K562 (cell line): ENCODE results near the gene AAGAB. TPM values are rescaled to one million over a fixed set of nuclear protein-coding genes. Genes with fewer than 3 reads are reported as not detected.

Source experiments
- ATAC-seq: fragments of 200-7000 bp; cut with Tn5 transposase; 3 replicates; pipeline ENCODE4 v1.9.1; 2020; ENCODE audit warnings: moderate library complexity
- BruUV-seq: library from RNA; stranded (reverse); fragments of 400-500 nt; replicated peaks from 2 replicates; lab custom pipeline; 2021; lab: Mats Ljungman, UMichigan
- CTCF ChIA-PET: fragments of 300-600 bp; formaldehyde crosslinking; extraction: SDS; loops from one replicate; lab custom pipeline; 2021; ENCODE audit warnings: low intra/inter-chr PET ratio; lab: Yijun Ruan, JAX
- POLR2A ChIA-PET: fragments of 300-600, 350-650 bp; sonication (Branson Sonifier 250); formaldehyde crosslinking; extraction: SDS; loops from one replicate; lab custom pipeline; 2021; ENCODE audit warnings: antibody characterized with exemption, inconsistent platforms; lab: Yijun Ruan, JAX
- DNase-seq, 4 experiments: peaks; one replicate each; pipeline versions ENCODE4 v3.0.0 to v3.0.0-alpha.2; 2011 to 2018; ENCODE audit warnings: low spot score in 3 of 4, mixed read lengths in 3 of 4; ENCODE audit errors: extremely low read depth in 1 of 4
- FAIRE-seq: peaks from 2 replicates; lab custom pipeline; 2011; peaks lifted over from hg19 to GRCh38; lab: Jason Lieb, UNC
- H2AFZ ChIP-seq: 2 replicates; pipeline ENCODE4 v1.6.0; 2011; ENCODE audit warnings: low read depth, low read length, control low read depth, inconsistent platforms
- H3K27ac ChIP-seq: fragments of 200-600 bp; 3 replicates; pipeline ENCODE4 v1.8.0; 2011; ENCODE audit warnings: low read depth, mild to moderate bottlenecking, control low read depth, inconsistent platforms, low read length, moderate library complexity, mixed read lengths; ENCODE audit errors: extremely low read depth
- H3K27me3 ChIP-seq, 2 experiments: fragments of 300-600 bp in 1 of 2; 2 replicates in 1 of 2; 3 replicates in 1 of 2; pipeline versions ENCODE4 v1.6.0 to v1.8.0; 2011; ENCODE audit warnings: inconsistent platforms in 2 of 2, low read length in 2 of 2, mild to moderate bottlenecking in 1 of 2, mixed read lengths in 1 of 2, moderate library complexity in 1 of 2; ENCODE audit not compliant: control insufficient read depth in 2 of 2, insufficient read depth in 2 of 2
- H3K36me3 ChIP-seq: fragments of 300-600 bp; 3 replicates; pipeline ENCODE4 v1.8.0; 2011; ENCODE audit warnings: mild to moderate bottlenecking, low read length, inconsistent platforms; ENCODE audit not compliant: control insufficient read depth, insufficient read depth
- H3K4me1 ChIP-seq, 2 experiments: fragments of 200-600 bp in 1 of 2; replicated peaks in 1 of 2; 2 replicates in 1 of 2; 3 replicates in 1 of 2; pipeline versions ENCODE4 v1.5.1 to v1.8.0; 2011; ENCODE audit warnings: inconsistent platforms in 2 of 2, low read length in 2 of 2, mild to moderate bottlenecking in 1 of 2, mixed read lengths in 1 of 2, moderate library complexity in 1 of 2; ENCODE audit not compliant: control insufficient read depth in 2 of 2, insufficient read depth in 2 of 2
- H3K4me2 ChIP-seq: 2 replicates; pipeline ENCODE4 v1.6.1; 2011; ENCODE audit warnings: low read length, control low read depth, inconsistent platforms, mixed read lengths; ENCODE audit not compliant: insufficient read depth
- H3K4me3 ChIP-seq: fragments of 200-600 bp; sonication (generic), shearing (Covaris generic); 2 replicates; pipeline ENCODE4 v1.5.1; 2016; ENCODE audit warnings: control low read depth, inconsistent platforms
- H3K79me2 ChIP-seq: fragments of 200-600 bp; 3 replicates; pipeline ENCODE4 v1.8.0; 2011; ENCODE audit warnings: low read length, inconsistent platforms; ENCODE audit not compliant: control insufficient read depth, insufficient read depth
- H3K9ac ChIP-seq, 2 experiments: 2 replicates each; pipeline versions ENCODE4 v1.6.0 to v1.6.1; 2011; ENCODE audit warnings: low read depth in 2 of 2, low read length in 2 of 2, control low read depth in 1 of 2, inconsistent platforms in 1 of 2, mild to moderate bottlenecking in 1 of 2, mixed read lengths in 1 of 2; ENCODE audit not compliant: insufficient read depth in 1 of 2
- H3K9me1 ChIP-seq: one replicate; pipeline ENCODE4 v1.6.0; 2011; ENCODE audit warnings: inconsistent platforms, mild to moderate bottlenecking, low read length, moderate library complexity; ENCODE audit not compliant: control insufficient read depth, insufficient read depth
- H3K9me3 ChIP-seq: replicated peaks from 2 replicates; pipeline ENCODE4 v1.5.1; 2011; ENCODE audit warnings: low read depth, low read length, inconsistent platforms; ENCODE audit not compliant: control insufficient read depth, insufficient read depth
- H4K20me1 ChIP-seq: replicated peaks from 2 replicates; pipeline ENCODE4 v1.6.1; 2011; ENCODE audit warnings: low read length, inconsistent platforms, mixed read lengths; ENCODE audit not compliant: control insufficient read depth, insufficient read depth
- JUND ChIP-seq, 2 experiments: IDR thresholded peaks; 2 replicates in 1 of 2; 3 replicates in 1 of 2; pipeline ENCODE4 v1.6.1; 2011; ENCODE audit warnings: borderline replicate concordance in 2 of 2, low read depth in 2 of 2, low read length in 2 of 2, improper control_type of control experiment in 1 of 2, missing biosample characterization in 1 of 2, missing genetic modification characterization in 1 of 2, missing genetic modification reagents in 1 of 2
- NBN ChIP-seq: fragments of 450-650 bp; IDR thresholded peaks from 2 replicates; pipeline ENCODE4 v1.6.1; 2016; ENCODE audit warnings: low read depth, mild to moderate bottlenecking
- NFIC ChIP-seq: fragments of 450-650 bp; IDR thresholded peaks from 2 replicates; pipeline ENCODE4 v1.6.1; 2017; ENCODE audit warnings: mild to moderate bottlenecking, inconsistent platforms
- SIN3A ChIP-seq, 2 experiments: fragments of 150-350 bp in 1 of 2; IDR thresholded peaks; 2 replicates each; pipeline ENCODE4 v1.6.1; 2011 to 2016; ENCODE audit warnings: borderline replicate concordance in 2 of 2, low read depth in 2 of 2, low read length in 2 of 2, mild to moderate bottlenecking in 2 of 2, moderate library complexity in 2 of 2; ENCODE audit not compliant: control insufficient read depth in 1 of 2
- SMAD3 ChIP-seq: fragments of 450-650 bp; formaldehyde crosslinking; conservative IDR thresholded peaks from 2 replicates; pipeline ENCODE4 v1.4.0; 2020; ENCODE audit warnings: mild to moderate bottlenecking
- TAF7 ChIP-seq: fragments of 450-650 bp; IDR thresholded peaks from 2 replicates; pipeline ENCODE4 v1.6.1; 2016; ENCODE audit warnings: missing genetic modification characterization, missing compliant biosample characterization
- U2AF2 ChIP-seq: fragments of 200-400 bp; formaldehyde crosslinking; optimal IDR thresholded peaks from 2 replicates; pipeline ENCODE3; 2017; ENCODE audit warnings: low read depth, mild to moderate bottlenecking, low read length
- ZNF384 ChIP-seq: IDR thresholded peaks from 2 replicates; pipeline ENCODE4 v1.6.1; 2012; ENCODE audit warnings: low read depth, low read length, improper control_type of control experiment
- WGBS: fragments of 100-300 bp; shearing (Covaris generic); methylation state at CpG from one replicate; pipeline ENCODE4 v1.1.6; 2016; ENCODE audit warnings: low coverage, mixed read lengths; ENCODE audit not compliant: insufficient coverage; ENCODE audit errors: missing lambda C conversion rate; 5-methylcytosine and 5-hydroxymethylcytosine counted together
- in situ Hi-C: fragments of 300-500 bp; cut with MboI; formaldehyde crosslinking; loops from 4 replicates; pipeline ENCODE4 v1.15.0; 2018; ENCODE audit warnings: inconsistent platforms, mixed read lengths
- intact Hi-C: fragments of 100-400 bp; cut with micrococcal nuclease; formaldehyde crosslinking; loops from 2 replicates; pipeline ENCODE4 v1.14.2; 2022
- polyA plus RNA-seq, 8 experiments: library from polyadenylated mRNA; depleted of rRNA in 4 of 8; stranded (reverse) in 5 of 8; unstranded in 3 of 8; fragments of >200 nt; fragmentation: Nextera tagmentation in 2 of 8; fragmentation: Illumina TruSeq in 1 of 8; extraction: Ambion mirVana in 2 of 8; extraction: Trizol in 1 of 8; gene quantifications; 2 replicates each; pipeline versions ENCODE4 v1.2.1 to v1.2.3, GENCODE V29; 2011 to 2014; ENCODE audit warnings: inconsistent platforms in 1 of 8, missing spikeins in 1 of 8
- total RNA-seq, 7 experiments: library from RNA; depleted of rRNA in 6 of 7; stranded (reverse); fragments of >200 nt in 6 of 7; fragmentation: Illumina TruSeq in 2 of 7; extraction: Trizol in 2 of 7; gene quantifications; 2 replicates each; pipeline versions ENCODE4 v1.2.1 to v1.2.3, GENCODE V29; 2011 to 2021; ENCODE audit warnings: low replicate concordance in 1 of 7
- TF ChIP-seq, protein P1 (sequence below): fragments of 250-450 bp; sonication (Bioruptor Pico); IDR thresholded peaks from 2 replicates; pipeline ENCODE4 v1.4.0; 2020; ENCODE audit warnings: mild to moderate bottlenecking, moderate library complexity
- TF ChIP-seq, protein P2 (sequence below): fragments of 450-650 bp; formaldehyde crosslinking; IDR thresholded peaks from 2 replicates; pipeline ENCODE4 v1.4.0; 2020; ENCODE audit warnings: mild to moderate bottlenecking, moderate library complexity
- TF ChIP-seq, protein P3 (sequence below): conservative IDR thresholded peaks from 2 replicates; pipeline ENCODE4 v1.6.1; 2011; ENCODE audit warnings: low read depth, mild to moderate bottlenecking, low read length; ENCODE audit not compliant: control insufficient read depth

AAGAB gene
- total and polyA plus RNA-seq, 9 of the 15 experiments (the other 6 are each of a cell fraction or from before 2014, with no cell fraction given), result 17.8 to 109 (median 58.3) TPM

DNA sequence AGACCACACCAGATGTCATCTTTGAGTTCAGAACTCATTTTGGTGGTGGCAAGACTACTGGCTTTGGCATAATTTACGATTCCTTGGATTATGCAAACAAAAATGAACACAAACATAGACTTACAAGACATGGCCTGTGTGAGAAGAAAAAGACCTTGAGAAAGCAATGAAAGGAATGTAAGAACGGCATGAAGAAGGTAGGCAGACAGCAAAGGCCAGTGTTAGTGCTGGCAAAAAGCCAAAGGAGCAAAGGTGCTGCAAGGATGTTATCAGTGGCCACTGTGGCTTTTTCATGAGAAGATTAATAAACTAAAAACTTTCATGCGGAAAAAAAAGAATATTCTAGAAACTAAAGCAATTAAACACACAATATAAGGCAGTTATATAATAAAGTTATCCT is 21.9 kb downstream of the AAGAB start:
- Histone ChIP-seq H3K4me2 (no peak overlapping the region), H3K27me3 (no peaks in the 10 kb centered on the region), H3K36me3 (peaks cover 81% of the 10 kb centered on the region), H3K9me3 (no peaks in the 10 kb centered on the region), H3K4me1 (no peaks in the 10 kb centered on the region), H4K20me1 (no peaks in the 10 kb centered on the region), H3K79me2 (peaks cover 14% of the 10 kb centered on the region; the same call in 2 of the 3 replicates), H3K9ac (no peak overlapping the region), H3K27ac (no peak overlapping the region), H3K4me3 (no peak overlapping the region), H2AFZ (no peak overlapping the region), H3K9me1 (no peaks in the 10 kb centered on the region)
- CTCF ChIA-PET, result no interaction called here
- 84% methylated on average over 3 of the region's 3 CpGs for WGBS
- intact Hi-C loops (no loop called here), in situ Hi-C loops (no loop called here)
- ATAC-seq (no peak), DNase-seq (no peak), FAIRE-seq (no peak)
- no TSS peak for BruUV-seq
- POLR2A ChIA-PET, result no interaction called here
- TF ChIP-seq NFIC (peak; percentile 82), ZNF384 (no peak)

DNA sequence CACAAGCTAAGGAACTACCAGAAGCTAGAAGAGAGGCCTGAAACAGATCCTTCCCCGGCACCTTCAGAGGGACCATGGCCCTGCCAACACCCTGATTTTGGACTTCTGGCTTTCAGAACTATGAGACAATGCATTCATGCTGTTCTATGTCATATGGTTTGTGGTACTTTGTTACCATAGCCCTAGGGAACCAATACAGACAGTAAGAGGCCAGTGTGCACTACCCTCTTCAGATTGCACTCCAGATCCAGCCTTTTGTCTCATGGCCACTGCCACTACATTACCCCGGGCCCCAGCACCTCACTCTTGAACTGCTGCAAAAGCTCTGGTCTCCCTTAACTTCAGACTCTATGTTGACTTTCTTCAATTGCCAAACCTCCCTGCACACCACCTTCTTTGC is 24.0 kb downstream of the AAGAB start:
- POLR2A ChIA-PET, result no interaction called here
- Histone ChIP-seq H3K9me1 (no peaks in the 10 kb centered on the region), H3K4me3 (no peak overlapping the region), H3K4me2 (no peak overlapping the region), H3K27me3 (no peaks in the 10 kb centered on the region), H3K79me2 (no peaks in the 10 kb centered on the region), H3K9me3 (no peaks in the 10 kb centered on the region), H2AFZ (no peak overlapping the region), H3K27ac (no peak overlapping the region), H3K36me3 (peaks cover 75% of the 10 kb centered on the region), H3K4me1 (no peaks in the 10 kb centered on the region), H3K9ac (no peak overlapping the region), H4K20me1 (no peaks in the 10 kb centered on the region)
- ATAC-seq (no peak), FAIRE-seq (no peak), DNase-seq (no peak)
- in situ Hi-C loops (no loop called here), intact Hi-C loops (no loop called here)
- WGBS, result 96% methylated on average over 2 of the region's 2 CpGs
- BruUV-seq, result no TSS peak
- CTCF ChIA-PET, result no interaction called here
- TF ChIP-seq, protein P1, sequence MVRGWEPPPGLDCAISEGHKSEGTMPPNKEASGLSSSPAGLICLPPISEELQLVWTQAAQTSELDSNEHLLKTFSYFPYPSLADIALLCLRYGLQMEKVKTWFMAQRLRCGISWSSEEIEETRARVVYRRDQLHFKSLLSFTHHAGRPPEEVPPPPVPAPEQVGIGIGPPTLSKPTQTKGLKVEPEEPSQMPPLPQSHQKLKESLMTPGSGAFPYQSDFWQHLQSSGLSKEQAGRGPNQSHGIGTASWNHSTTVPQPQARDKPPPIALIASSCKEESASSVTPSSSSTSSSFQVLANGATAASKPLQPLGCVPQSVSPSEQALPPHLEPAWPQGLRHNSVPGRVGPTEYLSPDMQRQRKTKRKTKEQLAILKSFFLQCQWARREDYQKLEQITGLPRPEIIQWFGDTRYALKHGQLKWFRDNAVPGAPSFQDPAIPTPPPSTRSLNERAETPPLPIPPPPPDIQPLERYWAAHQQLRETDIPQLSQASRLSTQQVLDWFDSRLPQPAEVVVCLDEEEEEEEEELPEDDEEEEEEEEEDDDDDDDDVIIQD (CRISPR knock-in tag), result no peak
- no peak for TF ChIP-seq U2AF2
- TF ChIP-seq TAF7 (tag), result no peak
- TF ChIP-seq JUND (IDR thresholded peaks at IDR 0.05; ENCODE audit: borderline replicate concordance, low read depth, low read length), result no peak
- TF ChIP-seq JUND (tag; IDR thresholded peaks at IDR 0.05; ENCODE audit: borderline replicate concordance, low read depth, low read length), result no peak
- TF ChIP-seq, protein P2, sequence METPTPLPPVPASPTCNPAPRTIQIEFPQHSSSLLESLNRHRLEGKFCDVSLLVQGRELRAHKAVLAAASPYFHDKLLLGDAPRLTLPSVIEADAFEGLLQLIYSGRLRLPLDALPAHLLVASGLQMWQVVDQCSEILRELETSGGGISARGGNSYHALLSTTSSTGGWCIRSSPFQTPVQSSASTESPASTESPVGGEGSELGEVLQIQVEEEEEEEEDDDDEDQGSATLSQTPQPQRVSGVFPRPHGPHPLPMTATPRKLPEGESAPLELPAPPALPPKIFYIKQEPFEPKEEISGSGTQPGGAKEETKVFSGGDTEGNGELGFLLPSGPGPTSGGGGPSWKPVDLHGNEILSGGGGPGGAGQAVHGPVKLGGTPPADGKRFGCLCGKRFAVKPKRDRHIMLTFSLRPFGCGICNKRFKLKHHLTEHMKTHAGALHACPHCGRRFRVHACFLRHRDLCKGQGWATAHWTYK (CRISPR knock-in tag), result no peak
- no peak for TF ChIP-seq NBN
- TF ChIP-seq, protein P3, sequence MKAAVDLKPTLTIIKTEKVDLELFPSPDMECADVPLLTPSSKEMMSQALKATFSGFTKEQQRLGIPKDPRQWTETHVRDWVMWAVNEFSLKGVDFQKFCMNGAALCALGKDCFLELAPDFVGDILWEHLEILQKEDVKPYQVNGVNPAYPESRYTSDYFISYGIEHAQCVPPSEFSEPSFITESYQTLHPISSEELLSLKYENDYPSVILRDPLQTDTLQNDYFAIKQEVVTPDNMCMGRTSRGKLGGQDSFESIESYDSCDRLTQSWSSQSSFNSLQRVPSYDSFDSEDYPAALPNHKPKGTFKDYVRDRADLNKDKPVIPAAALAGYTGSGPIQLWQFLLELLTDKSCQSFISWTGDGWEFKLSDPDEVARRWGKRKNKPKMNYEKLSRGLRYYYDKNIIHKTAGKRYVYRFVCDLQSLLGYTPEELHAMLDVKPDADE, result no peak
- TF ChIP-seq SIN3A (IDR thresholded peaks at IDR 0.05; ENCODE audit: borderline replicate concordance in 2 of 2, control insufficient read depth in 1 of 2, low read depth in 2 of 2, low read length in 2 of 2), result no peak
- no peak for TF ChIP-seq SMAD3 (CRISPR knock-in tag)
